ENCODE measurements around the gene KANSL1L. TPM values are rescaled to one million over a fixed set of nuclear protein-coding genes. Genes with fewer than 3 reads are reported as not detected.

KANSL1L gene
- total RNA-seq (2022) (5.3 and 5.7 TPM in 2 replicates), Bru-seq, nascent RNA (percentile 50 among the genes with signal in this experiment), BruChase-seq, experiment 1, labeled RNA remaining after a 2-hour chase (percentile 52 among the genes with signal in this experiment), BruChase-seq, experiment 2, labeled RNA remaining after a 6-hour chase (percentile 44 among the genes with signal in this experiment)
- long read RNA-seq, partial matches to known transcripts = 0 of 5 reads
- long read RNA-seq, other reads (novel, unspliced or antisense) = 5 of 5 reads

GRCh38 chr2:210171309-210172218 lies at the start of gene KANSL1L:
KANSL1L (minus strand) TSS chr2:210171409; CDS start chr2:210154582, 16,827 bp downstream.
- Histone ChIP-seq H3K4me1 (0 out of 2 replicates have a peak, but pooled peaks cover 7% of the 10 kb centered on the region), H3K4me3 (ENCODE audit: low read depth, low read length) (peak within 1 kb of the TSS; percentile 84), H3K27me3 (replicated peaks; ENCODE audit: control insufficient read depth, insufficient read depth, low read length) (no peaks in the 10 kb centered on the region), H3K36me3 (ENCODE audit: control insufficient read depth, insufficient read depth, low read length) (no peaks in the 10 kb centered on the region), H3K9me3 (no peaks in the 10 kb centered on the region)
- intact Hi-C loops (cut with micrococcal nuclease; ENCODE audit: unreplicated experiment) = loop anchor here (1.0 to 10.0 kb wide), 4 partner anchors 18 to 1904 kb away; partner anchors contain the start of genes LANCL1 and PIKFYVE
- POLR2A ChIA-PET = interaction anchor here (0.6 kb wide), 2 partner anchors 21 to 180 kb away, joined by 3 to 5 read pairs; no protein-coding TSS in a partner anchor
- peak within 1 kb of the TSS; percentile 93 for H3K27ac Mint-ChIP-seq (ENCODE audit: unreplicated experiment)
- H3K9me3 Mint-ChIP-seq (ENCODE audit: unreplicated experiment) = no peaks in the 10 kb centered on the region
- H3K4me1 Mint-ChIP-seq (ENCODE audit: low read depth, unreplicated experiment) = peaks cover 17% of the 10 kb centered on the region
- TSS peak; percentile 60 for BruUV-seq (replicated peaks)
- H3K4me3 Mint-ChIP-seq (ENCODE audit: unreplicated experiment) = peak within 1 kb of the TSS; percentile 94
- H3K36me3 Mint-ChIP-seq (ENCODE audit: insufficient read depth, unreplicated experiment) = peaks cover 15% of the 10 kb centered on the region
- H3K27me3 Mint-ChIP-seq (ENCODE audit: insufficient read depth, unreplicated experiment) = no peaks in the 10 kb centered on the region
- no peak for TF ChIP-seq CTCF (IDR thresholded peaks at IDR 0.05; ENCODE audit: insufficient read depth in 1 of 2, low read depth in 1 of 2, low read length in 1 of 2, severe bottlenecking in 1 of 2, unreplicated experiment in 1 of 2)
- peak; percentile 98 to 99 for DNase-seq
- CTCF ChIA-PET = interaction anchor here (0.6 to 0.7 kb wide), 4 partner anchors 210 to 1667 kb away, joined by 3 to 4 read pairs (median 4); no protein-coding TSS in a partner anchor

GRCh38 chr2:210215120-210215519 lies 43.9 kb upstream of the KANSL1L start:
- DNase-seq = no peak
- Mint-ChIP-seq H3K27me3 (ENCODE audit: insufficient read depth, unreplicated experiment) (peaks cover 6% of the 10 kb centered on the region), H3K9me3 (ENCODE audit: unreplicated experiment) (no peaks in the 10 kb centered on the region), H3K36me3 (ENCODE audit: insufficient read depth, unreplicated experiment) (no peaks in the 10 kb centered on the region), H3K4me3 (ENCODE audit: unreplicated experiment) (no peak overlapping the region), H3K27ac (ENCODE audit: unreplicated experiment) (no peak overlapping the region), H3K4me1 (ENCODE audit: low read depth, unreplicated experiment) (no peaks in the 10 kb centered on the region)
- intact Hi-C loops (cut with micrococcal nuclease; ENCODE audit: unreplicated experiment) = no loop called here
- ChIA-PET POLR2A (no interaction called here), CTCF (no interaction called here)
- no peaks in the 10 kb centered on the region for H3K27me3 ChIP-seq (replicated peaks; ENCODE audit: control insufficient read depth, insufficient read depth, low read length)
- no TSS peak for BruUV-seq (replicated peaks)
- H3K9me3 ChIP-seq = no peaks in the 10 kb centered on the region
- TF ChIP-seq CTCF (IDR thresholded peaks at IDR 0.05; ENCODE audit: insufficient read depth in 1 of 2, low read depth in 1 of 2, low read length in 1 of 2, severe bottlenecking in 1 of 2, unreplicated experiment in 1 of 2) = no peak
- no peaks in the 10 kb centered on the region for H3K36me3 ChIP-seq (ENCODE audit: control insufficient read depth, insufficient read depth, low read length)
- H3K4me3 ChIP-seq (ENCODE audit: low read depth, low read length) = no peak overlapping the region
- H3K4me1 ChIP-seq = no peaks in the 10 kb centered on the region

GRCh38 chr2:210210185-210210584 lies 39.0 kb upstream of the KANSL1L start:
- ChIA-PET CTCF (no interaction called here), POLR2A (no interaction called here)
- H3K4me1 Mint-ChIP-seq (ENCODE audit: low read depth, unreplicated experiment) = no peaks in the 10 kb centered on the region

More at GRCh38 chr2:210210185-210210584, 39.0 kb upstream of the KANSL1L start:
- no peaks in the 10 kb centered on the region for H3K9me3 Mint-ChIP-seq (ENCODE audit: unreplicated experiment)
- no TSS peak for BruUV-seq (replicated peaks)
- H3K4me1 ChIP-seq = no peaks in the 10 kb centered on the region
- intact Hi-C loops (cut with micrococcal nuclease; ENCODE audit: unreplicated experiment) = no loop called here
- H3K4me3 ChIP-seq (ENCODE audit: low read depth, low read length) = no peak overlapping the region
- no peak for TF ChIP-seq CTCF (IDR thresholded peaks at IDR 0.05; ENCODE audit: insufficient read depth in 1 of 2, low read depth in 1 of 2, low read length in 1 of 2, severe bottlenecking in 1 of 2, unreplicated experiment in 1 of 2)
- H3K27me3 ChIP-seq (replicated peaks; ENCODE audit: control insufficient read depth, insufficient read depth, low read length) = no peaks in the 10 kb centered on the region
- no peak overlapping the region for H3K4me3 Mint-ChIP-seq (ENCODE audit: unreplicated experiment)
- H3K36me3 Mint-ChIP-seq (ENCODE audit: insufficient read depth, unreplicated experiment) = no peaks in the 10 kb centered on the region
- no peak for DNase-seq
- H3K27me3 Mint-ChIP-seq (ENCODE audit: insufficient read depth, unreplicated experiment) = peaks cover 7% of the 10 kb centered on the region
- H3K27ac Mint-ChIP-seq (ENCODE audit: unreplicated experiment) = no peak overlapping the region
- H3K36me3 ChIP-seq (ENCODE audit: control insufficient read depth, insufficient read depth, low read length) = no peaks in the 10 kb centered on the region
- no peaks in the 10 kb centered on the region for H3K9me3 ChIP-seq
